CD4-positive, alpha-beta T cell treated with Interleukin-10 for 1 hour (primary cell): ENCODE data around the gene BBS1.
"Not testable (repeated sequence)": the region's sequence is repeated elsewhere in the genome, so short reads cannot be mapped to it uniquely, and the experiment has no call there.

Experiments used
- DNase-seq: peaks from one replicate; pipeline ENCODE4 v3.0.0-alpha.2; 2020

Gene BBS1

DNA sequence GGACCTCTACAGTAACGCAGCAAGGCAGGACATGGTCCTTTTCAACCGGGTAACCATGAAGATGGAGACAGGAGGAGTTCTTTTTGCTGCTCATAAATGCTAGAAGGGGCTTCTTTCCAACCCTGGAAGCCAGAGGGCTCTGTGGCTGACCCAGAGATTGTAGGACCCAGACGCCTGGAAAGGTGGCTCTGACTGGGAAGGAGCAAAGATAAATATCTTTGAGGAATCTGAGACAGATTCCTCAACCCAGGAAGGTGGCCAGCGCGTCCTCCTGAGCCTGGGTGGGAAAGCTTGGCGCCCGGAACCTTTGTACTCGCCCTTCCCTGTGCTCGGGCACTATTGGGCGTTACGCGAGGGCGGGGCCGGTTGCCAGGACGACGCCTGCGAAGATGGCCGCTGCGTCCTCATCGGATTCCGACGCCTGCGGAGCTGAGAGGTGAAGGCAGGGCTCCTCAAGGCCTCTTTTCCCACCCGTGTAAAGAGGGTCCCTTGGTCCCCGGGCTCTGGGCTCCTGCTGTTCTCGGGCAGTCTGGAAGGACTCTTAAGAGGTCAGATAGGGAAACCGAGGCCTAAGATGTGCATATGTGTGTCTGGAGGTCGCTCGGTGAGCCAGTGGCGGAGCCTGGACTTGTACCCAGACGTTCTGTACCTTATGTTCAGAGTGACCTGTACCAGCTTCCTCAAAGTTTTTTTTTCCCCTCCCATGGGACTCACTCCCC lies at the start of gene BBS1:
BBS1 (plus strand) TSS at position 365 of the 719 bp plus-strand sequence; CDS start at position 390, 25 bp downstream.
- DNase-seq: peak; percentile 84

DNA sequence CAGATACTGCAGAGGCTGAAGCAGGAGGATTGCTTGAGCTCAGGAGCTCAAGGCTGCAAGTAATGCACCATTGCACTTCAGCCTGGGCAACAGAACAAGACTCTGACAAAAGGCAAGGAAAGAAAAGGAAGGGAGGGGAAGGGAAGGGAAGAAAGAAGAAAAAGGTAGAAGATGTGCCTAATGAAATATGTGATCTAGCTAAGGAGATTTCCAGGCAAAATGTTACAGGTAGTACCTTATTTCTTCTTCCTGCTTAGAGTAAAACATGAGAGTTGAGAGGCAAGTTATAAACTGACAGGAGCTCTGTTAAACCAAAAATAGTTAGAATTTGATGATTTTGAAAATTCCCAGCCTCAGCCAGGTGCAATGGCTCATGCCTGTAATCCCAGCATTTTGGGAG lies 48.4 kb upstream of the BBS1 start:
- DNase-seq: no peak

DNA sequence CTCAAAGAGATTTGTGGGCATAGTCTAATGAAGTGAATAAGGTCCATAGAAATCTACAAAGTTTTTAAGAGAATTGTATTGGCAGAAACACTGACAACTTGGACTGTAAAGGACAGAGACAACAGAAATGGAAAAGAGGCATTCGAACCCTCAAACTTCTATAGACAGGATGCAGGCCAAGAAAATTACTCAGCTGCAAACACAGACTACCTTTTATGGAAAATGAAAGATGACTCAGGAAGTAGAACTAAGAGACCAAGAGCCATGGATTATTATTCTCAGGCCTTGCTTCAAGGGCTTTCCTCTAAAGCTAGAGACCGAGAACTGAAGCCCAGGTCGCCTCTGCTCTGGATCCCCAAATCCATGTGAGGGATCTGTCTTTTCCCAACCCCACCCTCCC lies 47.5 kb upstream of the BBS1 start:
- DNase-seq: no peak

DNA sequence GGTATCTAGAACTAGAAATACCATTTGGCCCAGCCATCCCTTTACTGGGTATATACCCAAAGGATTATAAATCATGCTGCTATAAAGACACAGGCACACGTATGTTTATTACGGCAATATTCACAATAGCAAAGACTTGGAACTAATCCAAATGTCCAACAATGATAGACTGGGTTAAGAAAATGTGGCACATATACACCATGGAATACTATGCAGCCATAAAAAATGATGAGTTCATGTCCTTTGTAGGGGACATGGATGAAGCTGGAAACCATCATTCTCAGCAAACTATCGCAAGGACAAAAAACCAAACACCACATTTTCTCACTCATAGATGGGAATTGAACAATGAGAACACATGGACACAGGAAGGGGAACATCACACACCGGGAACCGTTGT lies 46.3 kb upstream of the BBS1 start:
- DNase-seq: not testable (repeated sequence)

DNA sequence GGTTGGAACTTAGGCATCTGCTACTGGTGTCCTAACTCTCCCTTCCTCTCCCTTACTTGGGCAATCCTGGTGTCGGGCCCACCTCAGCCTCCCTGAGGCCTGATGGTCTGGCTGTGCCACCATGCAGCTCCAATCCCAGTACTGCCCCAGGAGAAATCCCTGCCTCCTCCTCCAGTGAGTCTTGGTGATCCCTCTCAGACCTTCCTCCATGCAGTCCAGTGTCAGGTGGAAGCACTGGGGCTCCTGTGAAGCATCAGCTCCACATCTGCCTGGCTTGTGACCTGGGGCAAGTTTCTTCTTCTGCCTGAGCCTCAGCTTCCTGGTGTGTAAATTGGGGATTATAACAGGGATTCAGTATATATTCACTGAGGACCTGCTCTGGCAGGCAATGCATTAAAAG lies 45.5 kb upstream of the BBS1 start:
- DNase-seq: no peak

DNA sequence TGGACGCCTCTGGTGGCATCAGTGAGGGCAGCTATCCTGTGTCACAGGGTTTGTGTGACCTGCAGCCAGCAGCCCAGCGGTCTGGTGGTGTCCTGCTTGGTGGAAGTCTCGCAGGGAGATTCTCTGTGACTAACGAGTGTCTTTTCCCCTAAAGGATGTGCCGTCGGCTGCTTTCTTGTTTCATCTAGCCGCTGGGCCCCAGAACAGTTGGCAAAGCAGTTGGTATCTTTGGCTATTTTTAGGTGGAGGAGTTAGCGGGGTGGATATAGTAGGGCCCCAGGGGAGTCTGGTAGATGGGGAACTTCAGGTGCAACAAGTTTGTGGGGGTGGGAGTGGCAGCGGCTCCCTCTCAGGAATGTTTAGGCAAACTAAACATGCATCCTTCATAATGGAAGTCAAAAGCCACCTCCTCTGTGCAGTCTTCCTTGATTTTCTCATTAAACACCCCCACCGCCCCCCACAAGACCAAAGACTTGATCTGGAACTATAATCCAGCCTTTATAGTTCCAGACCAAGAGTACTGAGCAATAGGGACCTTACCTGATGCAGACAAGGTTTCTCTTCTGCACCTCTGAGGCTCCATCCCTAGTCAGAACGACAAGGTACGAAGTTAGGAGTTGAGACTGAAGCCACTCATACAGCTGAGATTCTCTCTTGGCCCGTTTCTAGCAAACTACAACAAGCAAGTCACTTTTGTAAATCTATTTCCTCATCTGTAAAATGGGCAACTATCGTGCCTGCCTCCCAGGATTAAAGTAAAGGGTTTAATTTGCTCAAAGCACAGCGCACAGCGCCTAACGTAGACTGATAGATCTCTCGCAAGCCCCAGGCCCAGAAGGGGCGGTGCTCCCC lies 44.8 kb upstream of the BBS1 start:
- DNase-seq: no peak

DNA sequence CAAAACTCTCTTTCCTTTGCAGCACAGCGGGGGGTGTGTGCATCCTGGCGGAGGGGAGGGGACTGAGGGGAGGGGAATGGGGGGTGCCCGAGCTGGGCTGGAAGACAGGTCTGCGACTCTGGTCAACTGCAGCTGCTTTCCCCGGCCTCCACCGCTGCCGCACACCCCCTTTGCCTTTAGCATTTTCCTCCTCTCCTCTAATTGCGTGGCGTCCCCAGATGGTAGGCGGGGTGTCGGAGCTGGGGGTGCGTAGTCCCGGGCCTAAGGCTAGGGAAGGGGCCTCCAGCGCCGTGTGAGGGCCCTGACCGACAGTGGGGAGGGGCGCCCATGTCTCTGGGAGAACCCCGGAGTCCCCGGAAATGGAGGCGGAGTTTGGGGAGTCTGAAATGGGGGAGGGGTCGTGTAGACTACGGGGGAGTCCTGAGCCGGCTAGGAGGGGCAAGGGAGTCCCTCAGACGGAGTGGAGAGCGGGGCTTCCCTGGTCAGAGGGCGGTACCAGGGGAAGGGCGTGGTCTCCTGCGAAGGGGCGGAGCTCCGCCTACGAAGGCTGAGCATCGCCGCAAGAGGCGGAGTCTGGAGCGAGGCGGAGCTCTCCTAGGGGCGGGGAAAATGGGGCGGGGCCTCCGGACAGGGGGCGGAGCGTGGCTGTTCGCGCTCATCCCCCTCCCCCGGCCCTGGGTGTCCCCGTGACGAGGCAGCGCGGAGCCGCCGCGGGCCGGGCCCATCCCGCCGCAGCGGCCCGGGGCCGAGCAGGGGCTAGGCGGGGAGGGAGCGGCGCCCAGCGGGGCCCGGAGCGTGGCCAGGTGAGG lies 44.0 kb upstream of the BBS1 start, which contains the start of gene PELI3:
PELI3 (plus strand) TSS at position 681 of the 809 bp plus-strand sequence. CDS start 1,224 bp downstream, outside the sequence.
- peak; percentile 97 for DNase-seq

DNA sequence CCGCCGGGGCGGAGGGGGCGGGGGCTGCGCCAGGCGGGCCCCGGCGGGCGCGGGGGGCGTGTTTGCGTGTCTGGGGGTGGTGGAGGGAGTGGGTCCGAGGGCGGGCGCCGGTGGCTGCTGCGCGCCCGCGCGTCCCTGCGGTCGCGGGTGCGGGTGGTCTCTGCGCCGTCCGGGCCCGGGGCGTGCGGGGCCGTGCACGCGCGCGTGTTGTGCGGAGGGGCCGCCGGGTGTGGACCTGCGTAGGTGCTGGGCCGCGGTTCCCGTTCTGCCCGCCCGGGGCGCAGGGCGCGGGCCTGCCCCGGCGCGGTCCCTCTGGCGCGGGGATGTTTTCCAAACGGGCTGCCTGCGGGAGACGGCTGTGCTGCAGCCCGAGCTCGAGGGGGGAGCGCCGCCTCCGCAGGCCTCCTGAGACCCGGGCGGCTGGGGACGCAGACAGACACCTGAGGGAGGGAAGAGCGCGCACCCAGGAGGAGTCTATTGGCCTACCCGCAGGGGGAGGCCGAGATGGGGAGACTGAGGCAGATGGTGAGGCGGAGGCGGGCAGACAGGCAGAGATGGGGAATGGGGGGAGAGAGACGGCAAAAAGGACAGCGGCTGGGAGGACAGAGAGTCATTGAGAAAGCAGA lies 43.3 kb upstream of the BBS1 start:
- no peak for DNase-seq

DNA sequence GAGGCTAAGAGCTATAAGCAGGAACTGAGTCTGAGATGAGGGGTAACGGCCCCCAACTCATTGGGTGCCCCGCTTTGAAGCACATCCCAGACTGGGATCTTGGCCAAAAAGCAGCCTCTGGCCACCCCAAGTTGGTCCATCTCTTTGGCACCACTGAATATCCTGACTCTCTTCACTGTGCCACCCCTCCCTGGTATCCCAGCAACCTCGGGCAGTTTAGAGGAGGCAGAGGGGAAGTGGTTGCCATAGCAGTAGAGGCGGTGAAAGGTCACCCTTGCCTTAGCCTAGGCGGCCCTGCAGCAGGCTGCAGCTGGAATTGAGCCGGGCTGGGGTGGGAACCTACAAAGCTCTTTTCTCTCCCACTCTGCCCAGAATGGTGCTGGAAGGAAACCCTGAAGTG lies 42.7 kb upstream of the BBS1 start:
- peak; percentile 37 for DNase-seq

DNA sequence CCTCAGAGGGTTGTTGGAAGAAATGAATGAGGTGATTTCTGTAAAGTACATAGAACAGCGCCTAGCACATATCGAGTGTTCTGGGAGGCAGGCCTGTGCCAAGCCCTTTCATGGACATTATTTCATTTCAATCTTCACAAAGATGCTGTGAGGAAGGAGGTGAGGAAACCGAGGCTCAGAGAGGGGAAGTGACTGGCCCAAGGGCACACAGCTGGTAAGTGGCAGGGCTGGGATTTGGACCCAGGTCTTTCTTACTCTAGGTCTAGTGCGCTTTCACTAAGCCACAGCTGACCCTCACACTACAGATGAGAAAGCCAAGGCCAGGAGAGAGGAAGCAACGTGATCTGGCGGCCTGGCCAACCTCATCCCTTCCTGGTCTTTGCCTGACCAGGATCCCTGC lies 41.7 kb upstream of the BBS1 start:
- no peak for DNase-seq

DNA sequence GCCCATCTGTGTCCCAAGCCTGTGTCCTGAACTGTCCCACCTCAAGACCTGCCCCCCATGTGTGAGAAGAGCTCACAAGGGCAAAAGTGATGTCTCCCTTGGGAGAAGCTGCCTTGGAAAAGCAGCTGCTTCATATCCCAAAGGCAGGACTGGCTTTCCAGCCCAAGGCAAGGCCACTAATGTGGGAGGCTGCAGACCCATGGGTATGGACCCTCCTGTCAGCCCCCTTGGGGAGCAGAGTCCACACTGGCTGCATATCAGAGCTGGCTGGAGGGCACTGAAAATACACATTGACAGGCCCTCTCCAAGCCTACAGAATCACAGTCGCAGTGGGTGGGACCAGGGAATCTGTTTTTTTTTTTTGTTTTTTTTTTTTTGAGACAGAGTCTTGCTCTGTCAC lies 41.0 kb upstream of the BBS1 start:
- DNase-seq: no peak

DNA sequence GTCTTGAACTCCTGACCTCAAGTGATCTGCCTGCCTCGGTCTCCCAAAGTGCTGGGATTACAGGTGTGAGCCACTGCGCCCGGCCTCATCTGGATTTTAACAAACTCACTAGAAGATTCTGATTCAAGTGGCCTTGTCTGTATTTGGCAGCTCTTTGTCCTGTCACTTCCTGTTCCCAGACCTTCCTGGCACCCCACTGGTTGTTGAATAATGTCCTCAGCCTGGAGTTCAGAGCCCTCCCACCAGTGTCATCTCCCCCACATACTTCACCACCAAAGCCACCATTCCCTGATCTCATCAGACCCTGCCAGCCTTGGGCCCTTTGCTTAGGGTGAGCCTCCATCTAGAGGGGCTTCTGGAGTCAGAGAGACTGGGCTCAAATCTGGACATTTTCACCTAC lies 40.4 kb upstream of the BBS1 start:
- no peak for DNase-seq

DNA sequence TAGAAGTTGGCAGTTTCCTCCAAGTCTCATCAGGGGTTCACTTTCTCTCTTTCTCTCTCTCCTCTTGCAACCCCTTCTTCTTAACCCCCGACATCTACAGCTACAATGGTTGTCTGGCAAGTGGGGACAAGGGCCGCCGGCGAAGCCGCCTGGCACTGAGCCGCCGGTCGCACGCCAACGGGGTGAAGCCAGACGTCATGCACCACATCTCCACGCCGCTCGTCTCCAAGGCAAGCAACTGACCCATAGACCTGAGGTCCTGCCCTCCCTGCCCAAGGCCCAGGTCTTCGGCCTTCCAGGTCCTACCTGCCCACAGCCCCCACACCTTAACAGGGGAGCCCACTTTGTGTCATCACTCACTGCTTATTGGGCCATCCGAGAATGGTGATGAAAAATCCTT lies 39.3 kb upstream of the BBS1 start:
- no peak for DNase-seq

DNA sequence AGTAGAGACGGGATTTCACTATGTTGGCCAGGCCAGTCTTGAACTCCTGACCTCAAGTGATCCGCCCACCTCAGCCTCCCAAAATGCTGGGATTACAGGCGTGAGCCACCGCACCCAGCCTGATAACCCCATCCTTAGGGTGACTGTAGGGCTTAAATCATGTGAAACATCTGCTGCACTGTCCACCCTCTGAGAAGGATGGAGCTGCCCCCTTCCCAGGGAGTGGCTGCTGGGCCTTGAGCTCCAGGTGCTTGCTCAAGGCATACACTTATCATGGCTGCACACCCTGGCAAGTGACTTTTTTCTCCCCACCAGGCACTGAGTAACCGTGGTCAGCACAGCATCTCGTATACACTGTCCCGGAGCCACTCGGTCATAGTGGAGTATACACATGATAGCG lies 38.4 kb upstream of the BBS1 start:
- DNase-seq: no peak

DNA sequence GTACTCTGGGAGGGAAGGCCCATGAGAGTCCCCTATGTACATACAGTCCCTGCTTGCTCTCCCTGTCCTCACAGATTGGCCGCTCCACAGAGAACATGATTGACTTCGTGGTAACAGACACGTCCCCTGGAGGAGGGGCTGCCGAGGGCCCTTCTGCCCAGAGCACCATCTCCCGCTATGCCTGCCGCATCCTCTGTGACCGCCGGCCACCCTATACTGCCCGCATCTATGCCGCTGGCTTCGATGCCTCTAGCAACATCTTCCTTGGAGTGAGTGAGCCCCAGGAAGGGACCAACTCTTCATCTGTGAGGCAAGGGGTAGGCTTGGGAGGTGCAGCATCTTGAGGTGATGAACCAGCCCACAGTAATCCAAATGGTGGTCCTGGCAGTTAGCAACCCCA lies 37.3 kb upstream of the BBS1 start:
- no peak for DNase-seq

DNA sequence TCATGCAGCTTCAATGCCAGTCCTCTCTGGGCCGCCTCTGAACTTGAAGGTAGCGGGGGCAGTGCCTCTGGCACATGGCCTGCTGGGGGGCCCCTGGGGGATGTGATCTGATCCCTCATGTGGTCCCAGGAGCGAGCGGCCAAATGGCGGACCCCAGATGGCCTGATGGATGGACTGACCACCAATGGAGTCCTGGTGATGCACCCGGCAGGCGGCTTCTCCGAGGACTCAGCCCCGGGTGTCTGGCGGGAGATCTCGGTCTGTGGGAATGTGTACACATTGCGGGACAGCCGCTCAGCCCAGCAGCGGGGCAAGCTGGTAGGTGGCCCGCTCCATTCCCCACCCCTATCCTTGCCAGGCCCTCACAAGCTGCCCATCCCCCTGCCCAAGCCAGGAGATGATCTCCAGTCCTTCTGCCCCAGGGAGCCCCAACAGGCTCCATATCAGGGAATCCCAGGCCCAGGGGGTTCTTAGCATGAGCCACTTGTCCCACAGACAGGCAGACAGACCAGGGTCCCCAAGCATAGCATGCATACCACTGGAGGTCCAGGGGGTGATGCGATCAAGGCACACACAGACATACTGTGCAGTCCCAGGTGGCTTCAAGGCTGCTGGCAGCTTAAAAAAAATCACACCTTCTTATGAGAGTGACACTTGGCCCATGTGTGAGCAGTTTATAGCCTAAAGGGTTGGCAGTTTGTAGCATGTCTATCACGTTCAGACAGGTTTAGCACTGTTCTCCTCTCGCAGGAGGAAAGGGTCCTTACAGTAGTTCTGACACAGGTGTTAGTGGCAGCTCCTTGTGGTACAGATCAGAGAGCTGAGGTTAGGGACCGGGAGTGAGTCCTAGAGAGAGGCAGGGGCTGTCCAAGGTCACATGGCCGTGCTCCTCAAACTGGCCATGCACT lies 36.6 kb upstream of the BBS1 start:
- no peak for DNase-seq

DNA sequence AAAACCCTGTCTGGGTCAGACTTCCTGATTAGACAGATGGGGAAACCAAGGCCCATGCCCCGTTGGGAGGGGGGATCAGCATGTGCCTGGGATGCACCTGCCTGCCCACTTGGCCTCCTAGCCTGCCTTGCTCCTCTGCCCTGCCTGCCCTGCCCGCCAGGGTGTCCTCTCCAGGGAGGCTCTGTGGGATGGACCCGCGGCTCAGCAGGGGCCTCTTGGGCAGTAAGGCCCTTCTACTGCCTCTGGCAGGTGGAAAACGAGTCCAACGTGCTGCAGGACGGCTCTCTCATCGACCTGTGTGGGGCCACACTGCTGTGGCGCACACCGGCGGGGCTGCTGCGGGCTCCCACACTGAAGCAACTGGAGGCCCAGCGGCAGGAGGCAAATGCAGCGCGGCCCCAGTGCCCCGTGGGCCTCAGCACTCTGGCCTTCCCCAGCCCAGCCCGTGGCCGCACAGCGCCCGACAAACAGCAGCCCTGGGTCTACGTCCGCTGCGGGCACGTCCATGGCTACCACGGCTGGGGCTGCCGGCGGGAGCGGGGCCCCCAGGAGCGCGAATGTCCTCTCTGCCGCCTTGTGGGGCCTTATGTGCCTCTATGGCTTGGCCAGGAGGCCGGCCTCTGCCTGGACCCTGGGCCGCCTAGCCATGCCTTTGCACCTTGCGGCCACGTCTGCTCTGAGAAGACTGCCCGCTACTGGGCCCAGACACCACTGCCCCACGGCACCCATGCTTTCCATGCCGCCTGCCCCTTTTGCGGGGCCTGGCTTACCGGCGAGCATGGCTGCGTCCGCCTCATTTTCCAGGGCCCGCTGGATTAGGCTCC lies 34.9 kb upstream of the BBS1 start:
- no peak for DNase-seq

DNA sequence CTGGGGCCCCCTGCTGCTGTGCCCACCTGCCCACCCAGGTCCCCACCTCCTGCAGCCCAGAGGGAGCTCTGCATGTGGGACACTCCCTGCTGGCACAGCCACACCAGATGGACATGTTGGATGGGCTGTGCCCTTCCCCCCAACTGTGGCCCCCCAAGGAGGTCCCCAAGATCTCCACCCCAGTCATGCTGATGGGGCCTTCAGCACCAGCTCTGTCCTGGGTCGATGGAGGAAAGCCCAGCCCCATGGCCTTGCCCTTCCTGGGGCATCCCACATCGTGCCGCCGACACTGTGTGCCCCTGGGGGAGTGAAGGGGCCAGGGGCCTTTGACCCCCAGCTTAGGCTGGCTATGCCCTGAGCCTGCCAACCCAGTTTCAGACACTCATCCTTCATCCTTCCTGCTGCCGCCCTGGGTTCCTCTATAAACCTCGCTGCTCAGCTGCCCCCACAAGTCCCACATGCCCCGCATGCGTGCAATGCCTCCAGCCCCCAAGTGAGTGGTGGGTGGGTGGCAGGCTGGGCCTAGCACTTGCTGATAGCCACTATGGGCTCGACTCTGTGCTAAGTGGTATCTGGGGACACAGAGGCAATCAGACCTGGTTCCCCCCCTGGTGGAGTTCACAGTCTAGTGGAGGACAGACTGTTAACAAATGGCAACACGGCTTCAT lies 34.1 kb upstream of the BBS1 start:
- no peak for DNase-seq

DNA sequence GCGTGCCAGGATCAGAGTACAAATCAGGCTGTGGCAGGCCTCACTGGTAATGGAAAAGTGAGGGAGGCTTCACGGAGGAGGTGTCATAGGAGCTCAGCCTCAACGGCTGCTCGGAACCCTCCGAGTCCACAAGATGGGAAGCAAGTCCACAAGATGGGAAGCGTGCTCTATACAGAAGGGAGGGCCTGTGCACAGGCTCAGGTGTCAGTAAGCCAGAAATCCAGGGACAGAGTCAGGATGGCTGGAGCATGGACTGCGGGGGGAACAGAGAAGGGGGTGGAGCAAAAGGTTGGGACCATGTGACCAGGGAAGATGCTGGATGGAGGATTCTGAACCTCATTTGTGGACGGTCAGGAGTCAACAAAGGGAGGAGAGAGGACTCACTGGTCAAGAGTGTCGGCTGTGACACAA lies 33.6 kb upstream of the BBS1 start:
- DNase-seq: no peak
